Measurements from ENCODE around the gene ACADVL. TPM values are rescaled to one million over a fixed set of nuclear protein-coding genes. Genes with fewer than 3 reads are reported as not detected.

Gene ACADVL
- total RNA-seq, 1 donor from 2014 or later, result 219 TPM

- no peak for DNase-seq (ENCODE audit: low read depth, low spot score)
Measured at GRCh38 chr17:7191069-7191468, 28.7 kb upstream of the ACADVL start.

GRCh38 chr17:7191571-7192270 is 28.0 kb upstream of the ACADVL start:
- DNase-seq (ENCODE audit: low read depth, low spot score), result no peak

DNA sequence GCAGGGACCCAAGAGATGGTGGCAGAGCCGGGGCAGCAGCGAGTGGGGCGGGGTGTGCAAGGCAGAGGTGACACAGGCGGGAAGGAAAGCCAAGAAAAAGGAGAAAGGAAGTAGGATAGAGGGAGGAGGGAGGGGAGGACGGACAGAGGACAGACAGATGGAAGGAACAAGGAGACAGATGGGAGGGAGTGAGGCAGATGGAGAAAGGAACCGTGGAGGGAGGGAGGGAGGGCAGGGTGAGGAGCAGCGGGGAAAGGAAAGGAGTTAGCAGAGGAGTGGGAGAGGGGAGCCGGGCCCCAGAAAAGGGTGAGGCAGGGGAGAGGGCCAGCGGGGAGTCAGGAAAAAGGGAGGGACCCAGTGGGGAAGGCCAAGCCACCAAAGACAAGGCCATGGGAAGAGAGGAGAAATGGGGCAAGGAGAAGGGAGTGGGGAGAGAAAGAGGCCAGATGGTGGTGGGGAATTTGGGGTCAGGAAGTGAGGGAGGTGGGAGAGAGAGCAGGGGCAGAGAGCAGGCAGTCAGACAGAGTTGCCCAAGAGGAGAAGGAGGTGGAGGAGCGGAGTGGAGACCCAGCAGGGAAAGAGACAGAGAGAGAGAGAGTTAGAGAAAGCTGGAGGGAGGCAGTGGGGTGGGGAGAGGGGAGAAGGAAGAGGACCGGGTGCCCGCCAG is 27.3 kb upstream of the ACADVL start:
- no peak for DNase-seq (ENCODE audit: low read depth, low spot score)

DNA sequence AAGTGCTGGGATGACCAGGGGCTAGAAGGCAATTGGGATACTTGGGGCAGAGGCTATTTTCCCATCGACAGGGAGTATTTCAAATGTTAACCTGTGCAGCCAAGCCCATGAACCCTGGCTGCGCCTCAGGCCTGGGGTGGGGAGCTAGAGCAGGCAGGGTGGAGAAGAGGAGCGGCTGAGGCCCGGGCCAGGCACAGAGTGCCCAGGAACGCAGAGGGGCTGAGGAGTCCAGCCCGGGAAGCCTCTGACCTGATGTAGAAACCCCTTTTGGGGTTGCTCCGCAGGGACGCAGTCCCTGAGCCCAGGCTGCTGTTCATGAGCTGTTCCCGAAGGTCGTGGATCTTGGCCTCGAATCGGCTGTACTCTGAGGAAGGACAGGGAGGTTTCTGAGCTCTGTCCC is 23.8 kb upstream of the ACADVL start:
- no peak for DNase-seq (ENCODE audit: low read depth, low spot score)

DNA sequence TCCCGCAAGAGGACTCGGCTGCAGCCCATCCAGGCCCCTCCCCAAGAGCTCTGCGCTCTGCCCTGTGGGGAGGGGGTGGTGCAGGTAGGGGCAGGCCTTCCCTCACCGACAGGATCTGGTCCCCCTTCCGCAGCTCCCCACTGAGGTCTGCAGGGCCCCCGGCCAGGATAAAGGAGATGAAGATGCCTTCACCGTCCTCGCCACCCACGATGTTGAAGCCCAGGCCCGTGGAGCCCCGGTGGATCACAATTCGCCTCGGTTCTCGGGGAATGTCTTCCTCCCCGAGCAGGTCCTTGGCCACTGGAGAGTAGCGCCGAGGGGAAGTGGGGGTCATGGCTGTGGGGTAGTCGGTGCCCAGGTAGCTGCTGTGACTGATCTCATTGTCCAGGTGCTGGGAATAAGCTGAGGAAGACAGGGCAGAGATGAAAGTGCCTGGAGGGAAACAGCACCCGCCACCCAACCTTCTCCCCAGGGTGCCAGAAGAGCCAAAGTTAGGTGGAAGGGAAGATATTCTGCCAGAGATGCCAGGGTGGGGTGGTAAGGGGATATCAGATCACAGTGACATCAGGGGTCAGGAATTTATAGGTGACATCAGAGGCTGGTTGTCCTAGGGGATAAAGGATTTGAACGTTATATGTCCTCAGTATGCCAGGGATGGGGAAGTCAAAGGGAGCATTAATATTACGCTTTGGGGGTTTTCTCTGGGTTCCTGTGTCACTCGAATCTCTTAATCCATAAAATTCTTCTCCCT is 22.9 kb upstream of the ACADVL start:
- no peak for DNase-seq (ENCODE audit: low read depth, low spot score)

- no peak for DNase-seq (ENCODE audit: low read depth, low spot score)
Measured at GRCh38 chr17:7203391-7203790, 16.3 kb upstream of the ACADVL start.

DNA sequence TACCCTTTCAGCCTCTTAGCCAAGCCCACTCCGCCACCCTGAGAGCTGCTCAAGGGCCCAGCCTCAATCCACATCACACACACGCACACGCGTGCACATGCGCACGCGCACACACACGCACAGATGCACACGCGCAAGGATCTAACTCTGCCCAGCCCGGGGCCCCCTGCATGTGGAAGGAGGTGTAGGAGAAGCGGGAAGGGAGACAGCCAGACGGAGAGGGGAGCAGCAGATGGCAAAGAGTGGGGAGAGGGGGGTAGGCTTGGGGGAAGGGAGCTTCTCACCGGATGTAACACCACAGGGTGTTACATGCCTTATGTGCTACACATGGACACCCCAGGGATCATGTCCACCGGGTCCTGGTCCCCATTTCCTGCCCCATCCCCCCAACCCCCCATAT is 15.4 kb upstream of the ACADVL start:
- no peak for DNase-seq (ENCODE audit: low read depth, low spot score)

DNA sequence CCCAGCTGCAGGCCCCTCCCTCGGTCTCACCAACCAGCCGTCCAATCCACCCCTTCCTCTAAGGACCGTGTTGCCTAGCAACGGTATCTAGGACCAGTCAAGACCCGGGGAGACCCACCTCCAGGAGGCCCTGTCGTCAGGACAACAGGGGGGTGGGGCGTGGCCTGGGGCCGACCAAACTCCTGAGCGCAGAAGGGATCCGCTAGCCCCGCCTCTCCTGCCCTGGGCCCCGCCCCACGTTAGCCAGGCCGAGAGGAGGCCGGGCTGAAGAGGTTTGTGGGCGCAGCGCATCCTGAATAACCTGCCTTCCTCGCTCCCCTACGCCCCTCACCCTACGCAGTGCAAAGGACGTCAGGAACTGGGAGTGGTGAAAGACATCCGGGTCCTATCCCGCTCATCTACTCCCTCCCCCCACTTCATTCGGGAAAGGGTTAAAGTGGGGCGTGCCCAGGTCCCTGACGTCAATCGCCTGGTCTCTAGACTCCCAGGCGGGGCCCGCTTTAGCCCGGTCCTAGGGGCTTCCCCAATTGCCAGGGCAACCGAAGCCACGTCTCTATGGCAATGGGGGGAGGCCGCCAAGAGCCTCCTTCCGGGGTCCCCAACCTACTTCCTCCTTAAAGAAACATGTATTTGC is 14.8 kb upstream of the ACADVL start:
- DNase-seq (ENCODE audit: low read depth, low spot score), result no peak

DNA sequence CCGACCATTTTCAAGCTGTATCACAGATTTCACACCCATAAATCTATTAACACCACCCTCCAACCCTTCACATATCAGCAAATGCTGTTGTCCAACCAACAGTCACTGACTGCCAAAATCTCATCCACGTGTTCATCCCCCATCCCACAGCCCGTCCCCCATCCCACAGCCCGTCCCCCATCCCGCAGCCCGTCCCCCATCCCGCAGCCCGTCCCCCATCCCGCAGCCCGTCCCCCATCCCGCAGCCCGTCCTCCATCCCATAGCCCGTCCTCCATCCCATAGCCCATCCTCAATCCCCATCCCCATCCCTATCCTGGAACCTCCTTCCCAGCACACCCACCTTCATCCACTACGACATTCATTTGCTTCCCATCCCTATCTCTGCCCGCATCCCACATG is 14.2 kb upstream of the ACADVL start:
- DNase-seq (ENCODE audit: low read depth, low spot score), result no peak

GRCh38 chr17:7207120-7208001 is 12.4 kb upstream of the ACADVL start:
- DNase-seq (ENCODE audit: low read depth, low spot score), result no peak

- DNase-seq (ENCODE audit: low read depth, low spot score), result no peak
Measured at GRCh38 chr17:7208027-7208571, 11.6 kb upstream of the ACADVL start.

DNA sequence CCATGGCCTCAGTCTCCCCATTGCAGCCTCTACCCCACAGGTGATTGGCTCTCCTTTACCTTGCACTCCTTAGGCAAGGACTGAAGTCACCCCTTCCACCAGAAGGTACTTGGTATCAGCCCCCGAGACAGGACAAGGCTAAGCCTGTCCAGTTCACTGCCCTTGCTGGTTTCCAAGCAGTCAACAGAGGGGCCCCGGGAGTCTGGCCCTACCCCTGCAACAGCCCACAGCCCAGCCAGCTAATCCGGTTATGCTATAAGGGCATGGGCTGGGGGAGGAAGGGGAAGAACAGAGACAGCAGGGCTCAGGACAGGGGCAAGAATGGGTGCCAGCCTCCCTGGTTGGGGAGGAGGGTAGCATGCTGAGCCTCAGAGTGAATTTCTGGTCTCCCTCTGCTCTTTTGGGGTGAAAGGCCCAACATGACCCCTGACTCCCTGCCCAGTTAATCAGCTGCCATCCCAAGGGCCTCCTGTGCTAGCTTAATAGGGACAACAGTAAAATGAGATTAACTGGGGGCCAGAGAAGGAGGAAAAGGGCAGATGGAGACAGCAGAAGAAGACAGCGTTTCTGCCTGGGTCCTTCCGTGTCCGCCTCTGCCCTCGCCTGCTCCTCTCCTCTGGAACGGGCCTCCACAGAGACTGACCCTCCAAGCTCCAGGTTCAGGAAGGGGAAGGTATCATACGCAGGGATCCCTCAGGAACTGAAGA is 10.8 kb upstream of the ACADVL start:
- DNase-seq (ENCODE audit: low read depth, low spot score), result no peak

DNA sequence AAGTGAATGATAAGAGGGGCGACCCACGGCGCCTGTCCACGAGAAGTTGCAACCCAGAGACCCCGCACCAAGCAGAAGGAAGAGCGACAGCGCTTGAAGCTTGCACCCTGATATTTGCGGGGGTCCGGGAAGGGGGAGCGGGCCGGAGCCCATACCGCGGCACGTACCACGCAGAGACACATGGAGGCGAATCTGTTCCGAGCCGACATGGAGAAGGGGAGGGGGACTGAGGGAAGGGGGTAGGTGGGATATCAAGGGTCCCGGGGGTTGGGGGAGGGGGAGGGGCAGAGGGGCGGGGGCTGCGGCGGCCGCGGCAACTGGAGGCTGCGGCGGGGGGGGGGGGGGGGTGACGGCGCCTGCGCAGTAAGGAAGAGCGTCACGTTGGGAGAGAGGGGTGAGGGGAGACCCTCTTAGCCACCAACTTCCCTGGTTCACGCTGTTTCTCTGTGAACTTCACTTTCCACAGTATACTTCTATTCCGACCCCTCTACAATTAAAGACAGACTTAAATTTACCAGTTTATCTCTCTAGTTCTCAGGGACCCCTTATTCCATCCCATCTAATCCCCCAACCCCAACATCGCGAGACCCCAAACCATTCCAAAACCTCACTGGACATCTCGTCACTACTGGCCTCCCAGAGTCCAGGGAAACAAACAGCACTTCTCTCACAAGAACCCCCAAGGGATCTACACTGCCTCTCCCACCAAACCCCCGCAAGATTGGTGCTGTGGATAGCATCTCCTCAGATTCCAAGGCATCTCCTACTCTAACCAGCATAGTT is 8.1 kb upstream of the ACADVL start:
- DNase-seq (ENCODE audit: low read depth, low spot score), result no peak

- no peak for DNase-seq (ENCODE audit: low read depth, low spot score)
Measured at GRCh38 chr17:7213895-7214299, 5.8 kb upstream of the ACADVL start.

DNA sequence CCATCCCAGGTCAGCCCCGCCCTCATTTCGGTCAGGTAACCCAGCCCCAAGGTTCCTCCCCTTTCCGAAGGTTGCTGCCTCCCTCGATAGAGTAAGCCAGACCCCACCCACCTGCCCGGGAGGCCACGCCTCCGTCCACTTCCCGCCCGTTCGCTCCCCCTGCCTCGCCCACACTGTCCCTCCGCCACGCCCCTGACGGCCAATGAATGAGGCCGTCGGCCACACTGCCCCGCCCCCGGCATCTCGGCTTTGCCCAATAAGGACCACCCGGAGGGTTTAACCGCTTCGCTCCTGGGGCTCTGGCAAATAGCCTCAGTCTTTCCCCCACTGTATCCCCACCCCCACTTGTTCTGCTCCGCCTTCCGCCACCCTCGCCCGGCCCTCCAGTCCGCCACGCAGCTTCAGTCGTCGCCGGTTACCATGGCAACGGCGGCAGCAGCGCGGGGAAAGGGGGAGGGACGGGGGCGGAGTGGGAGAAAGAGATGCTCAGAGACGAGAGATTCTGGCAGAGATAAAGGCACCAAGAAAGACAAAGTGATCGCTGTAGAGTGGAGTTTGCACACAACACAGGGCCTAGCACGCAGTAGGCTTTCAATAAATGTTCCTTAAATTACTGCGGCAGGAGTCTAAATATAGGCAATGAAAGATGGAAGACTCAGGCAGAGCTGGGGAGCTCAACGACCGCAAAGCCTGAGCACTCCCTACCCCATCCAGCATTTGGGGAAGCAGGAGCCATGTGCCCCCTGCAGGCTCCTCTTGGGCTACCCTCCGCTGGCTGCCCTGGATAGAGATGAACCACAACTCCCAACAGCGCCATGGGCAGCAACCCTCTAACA is 5.2 kb upstream of the ACADVL start:
- DNase-seq (ENCODE audit: low read depth, low spot score), result peak; percentile 88

DNA sequence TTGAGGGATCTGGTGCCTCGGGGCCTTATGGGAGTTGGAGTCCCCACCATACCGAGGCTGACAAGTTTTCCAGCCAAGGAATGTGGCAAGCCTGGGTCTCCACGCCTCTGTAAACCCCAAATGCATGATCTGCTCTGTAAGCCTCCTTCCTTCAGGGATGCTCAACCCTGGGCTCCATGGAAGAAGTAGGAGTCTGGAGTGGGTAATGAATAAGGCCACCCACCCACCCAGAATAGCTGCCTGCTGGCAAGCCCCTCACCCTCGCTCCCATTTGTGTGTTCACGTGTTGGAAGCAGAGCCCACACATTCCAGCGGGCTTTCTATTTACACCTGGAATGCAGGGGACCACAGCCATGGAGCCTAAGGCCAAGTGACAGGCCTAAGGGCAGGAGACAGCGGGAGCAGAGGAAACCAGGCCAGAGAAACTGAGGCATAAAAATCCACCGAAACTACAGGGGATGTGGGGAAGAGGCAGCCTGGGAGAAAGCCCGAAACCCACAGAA is 4.6 kb upstream of the ACADVL start:
- no peak for DNase-seq (ENCODE audit: low read depth, low spot score)

- no peak for DNase-seq (ENCODE audit: low read depth, low spot score)
Measured at GRCh38 chr17:7215652-7216180, 4.0 kb upstream of the ACADVL start.

Data from pulmonary artery endothelial cell (primary cell).